Measurements from ENCODE around the gene STAT6. TPM values are rescaled to one million over a fixed set of nuclear protein-coding genes. Genes with fewer than 3 reads are reported as not detected.

The STAT6 gene
- total and polyA plus RNA-seq, 2 of the 8 experiments (the other 6 are each of a cell fraction or from before 2014, with no cell fraction given), result 32.9 to 38.7 TPM

GRCh38 chr12:57150400-57151000 is 39.3 kb upstream of the STAT6 start:
- Histone ChIP-seq H3K9ac (replicated peaks in 1 of 4; ENCODE audit: extremely low read depth in 1 of 4, low read depth in 3 of 4, low read length in 3 of 4) (no peak overlapping the region), H3K4me3 (ENCODE audit: extremely low read depth in 1 of 4, insufficient read depth in 2 of 4, low read depth in 3 of 4, low read length in 4 of 4) (no peak overlapping the region), H3K56ac (replicated peaks; ENCODE audit: insufficient read length, low read depth, low read length) (no peak overlapping the region), H3K4ac (replicated peaks; ENCODE audit: insufficient read length, low read depth, low read length) (no peak overlapping the region), H3K27ac (ENCODE audit: low read depth, low read length) (no peak overlapping the region), H3K14ac (ENCODE audit: insufficient read length) (no peak overlapping the region), H2BK20ac (ENCODE audit: low read length) (no peak overlapping the region), H4K20me1 (replicated peaks in 1 of 2; ENCODE audit: control insufficient read depth in 1 of 2, insufficient read depth in 2 of 2, low read length in 2 of 2) (peaks cover 13 to 14% of the 10 kb centered on the region in 2 experiments), H4K5ac (ENCODE audit: insufficient read length, low read depth, low read length) (no peak overlapping the region), H2BK12ac (ENCODE audit: low read depth, low read length) (no peak overlapping the region), H3K18ac (ENCODE audit: extremely low read depth, low read length) (no peak overlapping the region), H2BK5ac (ENCODE audit: low read depth, low read length) (no peak overlapping the region), H4K8ac (ENCODE audit: extremely low read depth, insufficient read depth, low read length) (no peak overlapping the region), H3K23ac (ENCODE audit: insufficient read length) (no peak overlapping the region), H2AK5ac (ENCODE audit: low read depth, low read length) (no peak overlapping the region), H2AFZ (ENCODE audit: low read length) (no peak overlapping the region), H2BK15ac (ENCODE audit: low read length) (no peak overlapping the region), H3K23me2 (ENCODE audit: low read depth, low read length) (no peaks in the 10 kb centered on the region), H2BK120ac (replicated peaks; ENCODE audit: low read depth, low read length) (no peak overlapping the region), H3K4me2 (ENCODE audit: insufficient read depth in 1 of 2, low read depth in 2 of 2, low read length in 2 of 2) (no peak overlapping the region), H3K27me3 (replicated peaks in 1 of 4; ENCODE audit: control insufficient read depth in 3 of 4, extremely low read depth in 1 of 4, insufficient read depth in 3 of 4, low read length in 3 of 4) (no peaks in the 10 kb centered on the region), H4K91ac (replicated peaks; ENCODE audit: insufficient read length, low read length) (no peak overlapping the region), H3K4me1 (replicated peaks in 1 of 4; ENCODE audit: control insufficient read depth in 3 of 4, insufficient read depth in 4 of 4, low read length in 3 of 4) (peaks cover 0 to 6% (median 2%) of the 10 kb centered on the region in 4 experiments; a peak in 4 of 7 replicates), H3K36me3 (ENCODE audit: control insufficient read depth in 2 of 4, insufficient read depth in 4 of 4, low read length in 3 of 4) (peaks cover 13 to 44% (median 34%) of the 10 kb centered on the region in 4 experiments; a peak in 7 of 8 replicates), H3K79me1 (ENCODE audit: low read depth, low read length) (peaks cover 2% of the 10 kb centered on the region; the same call in 1 of the 2 replicates), H3K9me3 (ENCODE audit: insufficient read depth in 2 of 2, low read depth in 1 of 2, low read length in 1 of 2) (no peaks in the 10 kb centered on the region), H3K79me2 (ENCODE audit: control insufficient read depth in 1 of 2, insufficient read depth in 2 of 2, low read length in 2 of 2) (no peaks in the 10 kb centered on the region)
- TF ChIP-seq MAFK (IDR thresholded peaks at IDR 0.05; ENCODE audit: low read depth, low read length) (no peak), POLR2AphosphoS5 (IDR thresholded peaks at IDR 0.05; ENCODE audit: low read depth, low read length) (peak; percentile 56)
- ChIA-PET CTCF (ENCODE audit: partially characterized antibody) (interaction anchor here (1.0 to 6.6 kb wide), 6 partner anchors 24 to 76 kb away, joined by 3 to 58 read pairs (median 4); no protein-coding TSS in a partner anchor), POLR2A (ENCODE audit: partially characterized antibody) (interaction anchor here (0.5 to 4.5 kb wide), 11 partner anchors 7 to 133 kb away, joined by 3 to 29 read pairs (median 3); partner anchors contain the start of gene LRP1)
- WGBS, 2 experiments (ENCODE audit: extremely low coverage in 1 of 2, insufficient coverage in 1 of 2, insufficient read length in 1 of 2, insufficient replicate concordance in 2 of 2, low coverage in 1 of 2, low lambda C conversion rate in 2 of 2, missing lambda C conversion rate in 1 of 2), result 83% methylated on average over 6 of the region's 6 CpGs; no CpG with 5 or more reads in 1 of the 2 experiments
- DNase-seq (ENCODE audit: low read depth in 1 of 2, low spot score in 2 of 2) (no peak), FAIRE-seq (no peak)

Data from H1 (cell line).